ENCODE results near the gene LTB4R2.
A peak's percentile ranks its signal among the peaks of the same experiment; 100 is the strongest.

Gene LTB4R2

DNA sequence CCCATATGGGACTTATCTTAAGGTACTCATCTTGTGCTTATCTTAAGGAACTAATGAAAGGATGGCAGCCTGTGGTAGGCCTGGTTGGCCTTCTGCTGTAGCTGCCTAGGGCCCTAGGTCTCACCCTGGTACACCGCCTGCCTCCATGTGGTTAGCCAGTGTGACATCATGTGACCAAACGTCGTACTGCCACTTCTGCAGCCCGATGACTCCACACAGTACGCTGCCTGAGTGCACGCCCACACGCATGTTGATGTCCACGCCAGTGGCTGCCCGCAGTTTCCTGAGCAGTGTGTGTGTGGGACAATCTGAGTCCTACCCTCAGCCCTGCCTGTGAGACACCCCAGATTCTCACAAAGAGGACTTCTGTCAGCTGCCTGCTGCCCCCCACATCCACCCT is 19.8 kb downstream of the LTB4R2 start:
- H3K27ac ChIP-seq (ENCODE audit: low read length): no peak overlapping the region
- no peak overlapping the region for H3K9ac ChIP-seq (ENCODE audit: low read depth, low read length)
- peaks cover 4% of the 10 kb centered on the region; the same call in 1 of the 2 replicates for H3K9me3 ChIP-seq (ENCODE audit: insufficient read depth, low read depth, low read length)
- peaks cover 78% of the 10 kb centered on the region for H3K27me3 ChIP-seq (ENCODE audit: insufficient read depth, low read length)
- no peaks in the 10 kb centered on the region; the same call in 1 of the 2 replicates for H3K4me1 ChIP-seq (ENCODE audit: insufficient read depth, low read length)
- H3K4me3 ChIP-seq (ENCODE audit: low read length): no peak overlapping the region
- H3K36me3 ChIP-seq (ENCODE audit: insufficient read depth, low read depth, low read length): no peaks in the 10 kb centered on the region

DNA sequence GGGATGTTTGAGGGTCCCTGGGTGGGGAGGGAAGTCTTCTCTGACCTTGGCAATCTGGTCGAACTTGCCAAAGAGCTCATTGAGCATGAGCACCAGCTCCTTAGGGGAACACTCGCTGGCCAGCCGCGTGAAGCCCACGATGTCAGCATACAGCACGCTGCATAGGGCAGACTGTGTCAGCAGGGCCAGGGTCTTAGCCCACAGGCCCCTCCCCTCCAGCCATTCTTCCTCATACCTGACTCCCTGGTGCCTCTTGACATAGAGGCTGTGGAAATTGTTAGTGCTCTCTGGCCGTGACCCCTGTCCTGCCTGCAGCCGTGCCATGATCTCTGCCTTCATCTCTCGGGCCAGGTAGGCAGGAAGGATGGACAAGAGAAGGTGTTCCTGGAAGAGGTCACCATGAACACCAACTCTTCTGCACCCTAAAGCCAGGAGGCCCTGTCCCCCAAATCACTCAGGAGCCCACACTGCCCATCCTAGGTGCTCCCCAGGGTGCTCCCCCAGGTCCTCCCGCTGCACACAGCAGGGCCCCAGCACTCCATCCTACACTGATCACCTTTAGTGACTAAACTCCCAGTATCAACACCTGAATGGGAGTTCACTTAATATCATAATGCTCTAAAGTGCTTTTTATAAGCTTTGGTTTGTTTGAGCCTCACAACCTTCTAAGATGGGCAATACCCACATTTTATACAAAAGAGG is 21.2 kb downstream of the LTB4R2 start:
- Histone ChIP-seq H3K27me3 (ENCODE audit: insufficient read depth, low read length) (peaks cover 80% of the 10 kb centered on the region), H3K9ac (ENCODE audit: low read depth, low read length) (no peak overlapping the region), H3K27ac (ENCODE audit: low read length) (no peak overlapping the region), H3K9me3 (ENCODE audit: insufficient read depth, low read depth, low read length) (peaks cover 4% of the 10 kb centered on the region; the same call in 1 of the 2 replicates), H3K4me3 (ENCODE audit: low read length) (no peak overlapping the region), H3K4me1 (ENCODE audit: insufficient read depth, low read length) (no peaks in the 10 kb centered on the region; the same call in 1 of the 2 replicates), H3K36me3 (ENCODE audit: insufficient read depth, low read depth, low read length) (no peaks in the 10 kb centered on the region)

DNA sequence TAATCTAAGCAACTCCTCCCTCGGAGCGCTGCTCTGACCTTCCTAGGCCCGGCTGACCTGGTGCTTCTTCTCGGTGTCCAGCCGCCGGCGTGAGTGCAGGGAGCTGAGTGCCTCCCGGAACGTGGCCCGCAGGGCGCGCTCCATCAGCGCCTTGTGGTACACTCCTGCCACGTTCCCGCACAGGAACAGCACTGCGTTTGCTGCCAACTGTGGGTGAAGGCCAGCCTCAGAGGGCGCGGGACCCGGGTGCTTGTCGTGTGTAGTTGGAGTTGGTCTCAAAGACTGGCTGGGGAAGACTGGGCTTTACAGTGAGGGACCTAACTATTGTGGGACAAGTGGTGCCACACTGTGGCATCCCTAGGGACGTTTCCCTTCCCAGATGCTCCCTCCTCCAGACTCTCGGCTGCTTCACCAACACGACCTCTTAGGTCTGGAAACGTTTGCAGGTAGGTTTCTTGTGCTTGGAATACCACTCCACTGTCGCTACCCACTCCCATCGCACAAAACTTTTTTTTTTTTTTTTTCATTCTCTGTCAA is 21.9 kb downstream of the LTB4R2 start:
- Histone ChIP-seq H3K4me1 (ENCODE audit: insufficient read depth, low read length) (no peaks in the 10 kb centered on the region; the same call in 1 of the 2 replicates), H3K9me3 (ENCODE audit: insufficient read depth, low read depth, low read length) (peaks cover 4% of the 10 kb centered on the region; the same call in 1 of the 2 replicates), H3K27me3 (ENCODE audit: insufficient read depth, low read length) (peaks cover 84% of the 10 kb centered on the region), H3K9ac (ENCODE audit: low read depth, low read length) (no peak overlapping the region), H3K4me3 (ENCODE audit: low read length) (peak overlapping the region; percentile 62; the same call in 1 of the 2 replicates), H3K36me3 (ENCODE audit: insufficient read depth, low read depth, low read length) (no peaks in the 10 kb centered on the region), H3K27ac (ENCODE audit: low read length) (no peak overlapping the region)

DNA sequence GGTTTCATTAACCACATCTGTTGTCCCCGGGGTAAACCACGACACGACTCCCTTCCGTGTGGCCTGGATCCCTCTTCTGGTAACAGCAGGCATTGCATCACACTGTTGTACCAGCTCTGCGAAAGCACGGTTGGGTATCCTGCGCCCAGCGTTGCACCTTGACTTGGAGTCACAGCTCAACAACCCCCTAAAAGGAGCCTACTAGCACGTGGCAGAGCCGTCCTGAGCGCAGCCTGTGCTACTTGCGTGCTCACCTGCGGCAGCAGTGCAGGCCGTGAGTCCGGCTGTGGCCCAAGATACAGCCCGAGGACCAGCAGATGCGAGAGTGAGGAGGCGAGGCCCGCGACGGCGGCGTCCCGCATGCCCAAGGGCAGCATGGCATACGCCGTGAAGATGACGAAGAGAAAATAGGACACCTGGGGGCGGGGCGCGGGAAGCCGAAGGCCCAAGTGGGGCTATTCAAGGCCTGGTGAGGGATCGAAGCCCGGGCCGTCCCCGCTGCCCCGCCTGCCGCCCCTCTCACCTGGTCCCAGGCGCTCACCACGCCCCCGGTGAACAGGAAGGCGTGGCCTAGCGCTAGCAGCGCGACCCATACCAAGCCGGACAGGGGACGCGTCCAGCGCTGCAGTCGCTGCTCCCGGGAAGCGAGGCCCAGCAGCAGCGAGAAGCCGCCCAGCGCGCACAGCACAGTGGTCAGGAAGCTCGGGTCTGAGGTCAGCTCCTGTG is 22.5 kb downstream of the LTB4R2 start:
- Histone ChIP-seq H3K36me3 (ENCODE audit: insufficient read depth, low read depth, low read length) (no peaks in the 10 kb centered on the region), H3K4me3 (ENCODE audit: low read length) (peak overlapping the region; percentile 62), H3K4me1 (ENCODE audit: insufficient read depth, low read length) (no peaks in the 10 kb centered on the region; the same call in 1 of the 2 replicates), H3K9me3 (ENCODE audit: insufficient read depth, low read depth, low read length) (peaks cover 4% of the 10 kb centered on the region; the same call in 1 of the 2 replicates), H3K9ac (ENCODE audit: low read depth, low read length) (no peak overlapping the region), H3K27me3 (ENCODE audit: insufficient read depth, low read length) (peaks cover 90% of the 10 kb centered on the region), H3K27ac (ENCODE audit: low read length) (no peak overlapping the region)

DNA sequence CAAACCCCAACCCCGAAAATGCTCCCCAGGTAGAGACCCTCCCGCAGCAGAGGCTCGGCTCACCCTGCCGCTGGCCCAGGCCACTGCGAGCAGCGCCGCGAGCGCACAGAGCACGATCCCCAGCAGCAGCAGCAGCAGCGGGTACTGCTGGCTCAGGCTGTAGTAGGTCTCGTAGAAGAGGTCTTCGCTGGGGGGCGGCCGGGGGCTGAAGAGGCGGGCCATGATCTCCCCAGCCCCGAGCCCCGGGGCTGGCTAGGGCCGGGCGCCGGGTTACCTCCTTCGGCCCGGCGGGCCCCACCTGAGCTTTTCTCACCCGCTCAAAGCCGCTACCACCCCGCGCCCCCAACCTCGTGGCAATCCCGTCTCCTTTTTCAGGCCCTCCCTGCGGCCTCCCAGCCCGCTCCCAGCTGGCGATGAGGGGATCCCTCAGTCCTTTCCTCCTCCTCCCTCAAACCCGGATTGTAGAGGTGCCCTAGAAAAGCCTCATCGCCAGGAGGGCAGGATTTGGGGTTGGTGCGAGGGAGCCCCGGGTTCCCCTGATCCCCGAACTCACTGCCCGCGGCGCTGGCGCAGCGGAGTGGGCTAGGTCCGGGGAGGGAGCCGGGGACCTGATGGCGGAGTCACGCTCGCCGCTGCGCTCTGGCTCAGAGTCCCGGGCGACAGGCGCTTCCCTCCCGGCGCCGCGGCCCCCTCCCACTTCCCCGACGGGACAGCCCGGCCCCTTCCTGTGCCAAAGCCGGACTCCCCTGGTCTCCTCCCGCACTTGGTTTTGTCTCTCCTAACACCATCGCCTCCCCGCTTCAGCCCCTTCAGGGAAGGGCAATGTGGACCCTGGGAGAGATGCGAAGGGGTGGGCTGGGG is 24.7 kb downstream of the LTB4R2 start, which contains the start of gene ADCY4:
ADCY4 (minus strand) TSS at position 641 of the 861 bp plus-strand sequence; CDS start at position 222, 419 bp downstream.
- peak within 1 kb of the TSS; percentile 79 for H3K4me3 ChIP-seq (ENCODE audit: low read length)
- peaks cover 4% of the 10 kb centered on the region; the same call in 1 of the 2 replicates for H3K9me3 ChIP-seq (ENCODE audit: insufficient read depth, low read depth, low read length)
- no peak within 1 kb of the TSS for H3K27ac ChIP-seq (ENCODE audit: low read length)
- peaks cover 100% of the 10 kb centered on the region for H3K27me3 ChIP-seq (ENCODE audit: insufficient read depth, low read length)
- H3K4me1 ChIP-seq (ENCODE audit: insufficient read depth, low read length): no peaks in the 10 kb centered on the region; the same call in 1 of the 2 replicates
- H3K36me3 ChIP-seq (ENCODE audit: insufficient read depth, low read depth, low read length): no peaks in the 10 kb centered on the region
- no peak within 1 kb of the TSS for H3K9ac ChIP-seq (ENCODE audit: low read depth, low read length)

DNA sequence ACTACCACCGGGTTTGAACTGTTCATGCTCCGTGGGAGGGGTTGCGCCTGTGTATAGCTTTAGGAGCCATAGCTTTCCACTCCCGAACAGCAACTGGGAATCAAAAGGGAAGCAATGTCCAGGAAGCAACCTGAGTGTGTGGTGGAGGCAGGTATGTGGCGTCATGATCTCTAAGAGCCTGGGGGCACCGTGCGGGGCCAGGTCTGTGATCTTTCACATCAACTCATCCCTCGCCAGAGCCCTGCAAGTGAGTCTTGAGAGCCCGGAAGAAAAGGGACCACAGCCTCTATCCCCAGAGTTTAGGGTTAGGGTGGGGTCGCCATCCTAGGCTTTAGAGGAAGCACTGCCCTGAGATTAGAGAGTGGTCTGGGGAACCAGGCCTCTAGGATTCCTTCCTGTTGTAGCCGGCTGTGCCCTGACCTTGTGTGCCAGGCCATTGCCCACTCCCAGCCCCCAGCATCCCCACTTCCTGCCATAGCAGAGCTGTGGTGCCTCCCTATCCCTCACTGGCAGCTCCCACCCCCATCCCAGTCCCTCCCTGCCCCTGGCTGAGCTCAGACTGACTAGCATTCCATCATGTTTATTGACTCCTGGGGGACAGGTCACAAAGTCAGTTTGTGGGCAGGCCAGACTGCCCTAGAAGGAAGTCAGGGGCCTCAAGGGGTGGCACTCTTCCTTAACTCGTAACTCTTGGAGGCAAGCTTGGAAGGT is 25.7 kb downstream of the LTB4R2 start:
- H3K4me3 ChIP-seq (ENCODE audit: low read length): peak overlapping the region; percentile 79; the same call in 1 of the 2 replicates
- H3K9ac ChIP-seq (ENCODE audit: low read depth, low read length): no peak overlapping the region
- H3K9me3 ChIP-seq (ENCODE audit: insufficient read depth, low read depth, low read length): peaks cover 4% of the 10 kb centered on the region; the same call in 1 of the 2 replicates
- H3K4me1 ChIP-seq (ENCODE audit: insufficient read depth, low read length): no peaks in the 10 kb centered on the region; the same call in 1 of the 2 replicates
- H3K27me3 ChIP-seq (ENCODE audit: insufficient read depth, low read length): peaks cover 100% of the 10 kb centered on the region
- H3K36me3 ChIP-seq (ENCODE audit: insufficient read depth, low read depth, low read length): no peaks in the 10 kb centered on the region
- no peak overlapping the region for H3K27ac ChIP-seq (ENCODE audit: low read length)

DNA sequence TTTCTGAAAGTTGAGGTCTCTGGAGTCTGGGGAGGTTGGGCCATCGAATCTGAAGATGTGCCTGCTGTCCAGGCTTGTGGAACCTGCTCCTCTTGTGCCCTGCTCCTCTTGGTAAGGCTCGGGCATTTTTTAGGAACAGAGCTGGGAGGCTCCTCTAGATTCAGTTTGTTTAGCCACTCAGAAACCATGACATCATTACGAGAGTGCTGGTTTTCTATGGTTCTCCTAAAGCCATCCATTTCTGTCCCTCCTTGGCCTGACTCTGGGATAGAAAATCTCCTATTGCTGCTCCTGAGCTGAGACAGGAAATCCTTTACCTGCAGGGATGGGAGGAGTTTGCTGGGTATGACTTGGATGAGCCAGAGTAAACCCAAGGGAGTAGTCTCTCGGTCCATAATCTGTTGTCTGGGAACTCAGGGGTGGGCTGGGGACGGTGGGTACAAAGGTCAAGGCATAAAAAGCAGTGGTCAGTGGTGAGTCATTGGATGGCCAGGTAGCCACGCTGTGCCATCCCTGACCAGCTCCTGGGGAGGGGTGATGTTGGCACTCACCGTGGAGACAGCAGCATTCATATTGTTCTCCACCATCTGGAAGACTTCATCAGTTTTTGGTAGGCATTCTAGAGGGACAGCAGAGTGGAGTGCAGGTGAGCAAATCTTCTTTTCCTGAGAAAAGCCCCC is 27.3 kb downstream of the LTB4R2 start:
- Histone ChIP-seq H3K36me3 (ENCODE audit: insufficient read depth, low read depth, low read length) (no peaks in the 10 kb centered on the region), H3K27ac (ENCODE audit: low read length) (no peak overlapping the region), H3K9me3 (ENCODE audit: insufficient read depth, low read depth, low read length) (peaks cover 4% of the 10 kb centered on the region; the same call in 1 of the 2 replicates), H3K4me1 (ENCODE audit: insufficient read depth, low read length) (no peaks in the 10 kb centered on the region; the same call in 1 of the 2 replicates), H3K27me3 (ENCODE audit: insufficient read depth, low read length) (peaks cover 98% of the 10 kb centered on the region), H3K9ac (ENCODE audit: low read depth, low read length) (no peak overlapping the region), H3K4me3 (ENCODE audit: low read length) (no peak overlapping the region)

DNA sequence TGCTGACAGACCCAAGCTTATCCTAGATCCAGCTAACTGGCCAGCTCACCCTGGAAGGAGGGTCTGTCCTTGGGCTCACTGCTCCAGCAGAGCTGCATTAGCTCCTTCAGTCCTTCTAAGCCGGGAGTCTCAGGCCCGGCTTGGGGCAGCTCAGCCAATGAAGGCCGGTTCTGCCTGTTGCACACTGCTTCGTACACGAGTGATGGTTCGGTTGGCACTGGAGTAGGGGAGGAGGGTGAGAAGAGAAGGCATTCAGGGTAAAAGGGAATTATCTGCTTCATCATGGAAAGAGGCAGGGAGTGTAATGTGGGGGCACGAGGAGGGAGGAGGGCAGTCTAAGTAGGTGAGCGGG is 27.9 kb downstream of the LTB4R2 start:
- peaks cover 4% of the 10 kb centered on the region; the same call in 1 of the 2 replicates for H3K9me3 ChIP-seq (ENCODE audit: insufficient read depth, low read depth, low read length)
- no peak overlapping the region for H3K9ac ChIP-seq (ENCODE audit: low read depth, low read length)
- H3K4me1 ChIP-seq (ENCODE audit: insufficient read depth, low read length): no peaks in the 10 kb centered on the region; the same call in 1 of the 2 replicates
- H3K27me3 ChIP-seq (ENCODE audit: insufficient read depth, low read length): peaks cover 98% of the 10 kb centered on the region
- no peak overlapping the region for H3K27ac ChIP-seq (ENCODE audit: low read length)
- no peaks in the 10 kb centered on the region for H3K36me3 ChIP-seq (ENCODE audit: insufficient read depth, low read depth, low read length)
- H3K4me3 ChIP-seq (ENCODE audit: low read length): no peak overlapping the region

DNA sequence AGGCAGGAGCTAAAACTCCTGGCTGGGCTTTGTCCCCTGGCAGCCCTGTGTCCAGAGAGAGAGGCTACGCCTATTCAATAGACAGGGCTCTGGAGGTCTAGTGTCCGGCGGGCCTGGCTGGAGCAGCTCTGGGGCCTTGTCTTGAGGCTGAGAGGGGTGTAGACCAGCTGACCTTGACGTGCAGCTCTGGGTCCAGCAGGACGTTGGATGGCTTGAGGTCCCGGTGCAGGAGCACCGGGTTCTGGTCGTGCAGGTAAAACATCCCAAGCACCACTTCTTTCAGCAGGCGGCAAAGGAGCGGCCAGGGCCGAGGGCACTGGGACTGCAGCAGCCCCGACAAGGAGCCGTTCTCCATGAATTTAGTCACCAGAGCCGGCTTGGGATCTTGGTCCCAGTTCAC is 28.9 kb downstream of the LTB4R2 start:
- Histone ChIP-seq H3K4me1 (ENCODE audit: insufficient read depth, low read length) (no peaks in the 10 kb centered on the region; the same call in 1 of the 2 replicates), H3K36me3 (ENCODE audit: insufficient read depth, low read depth, low read length) (no peaks in the 10 kb centered on the region), H3K9me3 (ENCODE audit: insufficient read depth, low read depth, low read length) (peaks cover 4% of the 10 kb centered on the region; the same call in 1 of the 2 replicates), H3K4me3 (ENCODE audit: low read length) (peak overlapping the region; percentile 72), H3K27ac (ENCODE audit: low read length) (no peak overlapping the region), H3K9ac (ENCODE audit: low read depth, low read length) (no peak overlapping the region), H3K27me3 (ENCODE audit: insufficient read depth, low read length) (peaks cover 98% of the 10 kb centered on the region)
